GM12878 (cell line): ENCODE data around the gene ECHDC1. TPM values are rescaled to one million over a fixed set of nuclear protein-coding genes. Genes with fewer than 3 reads are reported as not detected.

ENCODE experiments used
- ATAC-seq: fragments of 200-7000 bp; cut with Tn5 transposase; 3 replicates; pipeline ENCODE4 v1.9.1; 2020; ENCODE audit warnings: mild to moderate bottlenecking, moderate library complexity
- BruUV-seq: library from RNA; stranded (reverse); fragments of 400-500 nt; replicated peaks from 2 replicates; lab custom pipeline; 2021; lab: Mats Ljungman, UMichigan
- CTCF ChIA-PET: fragments of 300-600 bp; sonication (Branson Sonifier 250); formaldehyde crosslinking; extraction: SDS; loops from one replicate; lab custom pipeline; 2021; ENCODE audit warnings: inconsistent platforms; lab: Yijun Ruan, JAX
- POLR2A ChIA-PET: fragments of 350-600 bp; formaldehyde crosslinking; extraction: SDS; loops from one replicate; lab custom pipeline; 2021; ENCODE audit warnings: inconsistent platforms; lab: Charles Lee
- RAD21 ChIA-PET: fragments of 300-600 bp; sonication (Branson Sonifier 250); formaldehyde crosslinking; loops from one replicate; lab custom pipeline; 2023; ENCODE audit warnings: antibody characterized with exemption; ENCODE audit not compliant: unreplicated experiment; lab: Charles Lee
- SMC1A ChIA-PET: fragments of 300-600 bp; sonication (Branson Sonifier 250); formaldehyde crosslinking; loops from one replicate; lab custom pipeline; 2023; ENCODE audit not compliant: unreplicated experiment, uncharacterized antibody; lab: Charles Lee
- DNase-seq: peaks from one replicate; pipeline ENCODE4 v3.0.0-alpha.2; 2011; ENCODE audit warnings: low read depth, low spot score
- FAIRE-seq: peaks from 3 replicates; lab custom pipeline; 2011; peaks lifted over from hg19 to GRCh38; lab: Jason Lieb, UNC
- H2AFZ ChIP-seq: 2 replicates; pipeline ENCODE4 v1.6.0; 2011; ENCODE audit warnings: low read depth, low read length, control low read depth; ENCODE audit not compliant: control insufficient read depth
- H3K27ac ChIP-seq: 2 replicates; pipeline ENCODE4 v1.5.1; 2011; ENCODE audit warnings: control low read depth; ENCODE audit not compliant: control insufficient read depth, insufficient read depth
- H3K27me3 ChIP-seq, 2 experiments: replicated peaks in 1 of 2; 2 replicates each; pipeline versions ENCODE4 v1.6.0 to v1.6.1; 2011; ENCODE audit warnings: low read length in 1 of 2; ENCODE audit not compliant: control insufficient read depth in 2 of 2, insufficient read depth in 2 of 2
- H3K36me3 ChIP-seq, 2 experiments: 2 replicates each; pipeline ENCODE4 v1.5.1; 2011; ENCODE audit warnings: low read length in 1 of 2; ENCODE audit not compliant: control insufficient read depth in 2 of 2, insufficient read depth in 2 of 2
- H3K4me1 ChIP-seq: 2 replicates; pipeline ENCODE4 v1.6.1; 2011; ENCODE audit warnings: mild to moderate bottlenecking, low read length, moderate library complexity, mixed read lengths; ENCODE audit not compliant: control insufficient read depth, insufficient read depth
- H3K4me2 ChIP-seq: 2 replicates; pipeline ENCODE4 v1.6.0; 2011; ENCODE audit warnings: control low read depth; ENCODE audit not compliant: control insufficient read depth, insufficient read depth
- H3K4me3 ChIP-seq: fragments of 200-600 bp; sonication (generic); 2 replicates; pipeline ENCODE4 v1.5.1; 2016
- H3K79me2 ChIP-seq: 2 replicates; pipeline ENCODE4 v1.6.0; 2011; ENCODE audit warnings: low read length; ENCODE audit not compliant: control insufficient read depth, insufficient read depth
- H3K9ac ChIP-seq: 2 replicates; pipeline ENCODE4 v1.8.0; 2011; ENCODE audit warnings: low read length, control low read depth, mixed read lengths; ENCODE audit not compliant: control insufficient read depth, insufficient read depth
- H3K9me3 ChIP-seq: replicated peaks from 3 replicates; pipeline ENCODE4 v1.5.1; 2011; ENCODE audit warnings: mild to moderate bottlenecking, low read length; ENCODE audit not compliant: control insufficient read depth, insufficient read depth
- H4K20me1 ChIP-seq: 2 replicates; pipeline ENCODE4 v1.6.0; 2011; ENCODE audit not compliant: control insufficient read depth, insufficient read depth
- ATF3 ChIP-seq: IDR thresholded peaks from 2 replicates; pipeline ENCODE4 v1.6.1; 2011; ENCODE audit warnings: low read depth, mild to moderate bottlenecking, low read length, moderate library complexity, borderline replicate concordance; ENCODE audit errors: extremely low read depth
- BCLAF1 ChIP-seq: fragments of 450-650 bp; IDR thresholded peaks from 2 replicates; pipeline ENCODE4 v1.6.1; 2017; ENCODE audit warnings: antibody characterized with exemption, mild to moderate bottlenecking, moderate library complexity
- CBFB ChIP-seq: IDR thresholded peaks from 2 replicates; pipeline ENCODE4 v1.6.1; 2016; ENCODE audit warnings: antibody characterized with exemption, low read depth
- FOXK2 ChIP-seq: fragments of 450-650 bp; IDR thresholded peaks from 2 replicates; pipeline ENCODE4 v1.6.1; 2017; ENCODE audit warnings: mild to moderate bottlenecking, moderate library complexity
- HCFC1 ChIP-seq: fragments of 150-350 bp; IDR thresholded peaks from 2 replicates; pipeline ENCODE4 v1.6.1; 2014; ENCODE audit warnings: low read length
- NBN ChIP-seq: fragments of 450-650 bp; IDR thresholded peaks from 2 replicates; pipeline ENCODE4 v1.6.1; 2016
- PAX8 ChIP-seq: fragments of 450-650 bp; IDR thresholded peaks from 2 replicates; pipeline ENCODE4 v1.6.1; 2017; ENCODE audit warnings: mild to moderate bottlenecking, moderate library complexity
- PML ChIP-seq: IDR thresholded peaks from 2 replicates; pipeline ENCODE4 v1.6.1; 2012; ENCODE audit warnings: low read length, inconsistent platforms
- RAD51 ChIP-seq: fragments of 450-650 bp; IDR thresholded peaks from 2 replicates; pipeline ENCODE4 v1.6.1; 2016; ENCODE audit warnings: moderate library complexity, mild to moderate bottlenecking, inconsistent platforms
- RB1 ChIP-seq: fragments of 450-650 bp; formaldehyde crosslinking; IDR thresholded peaks from 2 replicates; pipeline ENCODE4 v1.6.1; 2017; ENCODE audit warnings: mild to moderate bottlenecking, borderline replicate concordance
- RELA ChIP-seq: fragments of 450-650 bp; IDR thresholded peaks from 2 replicates; pipeline ENCODE4 v1.8.0; 2014; ENCODE audit warnings: borderline replicate concordance; ENCODE audit not compliant: partially characterized antibody
- SKIL ChIP-seq: fragments of 450-650 bp; IDR thresholded peaks from 2 replicates; pipeline ENCODE4 v1.6.1; 2017; ENCODE audit warnings: mild to moderate bottlenecking, low read depth, inconsistent platforms; ENCODE audit not compliant: poor library complexity, severe bottlenecking
- TAF1 ChIP-seq: IDR thresholded peaks from 2 replicates; pipeline ENCODE4 v1.6.1; 2011; ENCODE audit warnings: mild to moderate bottlenecking, low read depth, low read length, borderline replicate concordance
- YY1 ChIP-seq: IDR thresholded peaks from 2 replicates; pipeline ENCODE4 v1.6.1; 2011; ENCODE audit warnings: low read depth, mild to moderate bottlenecking, low read length
- ZBED1 ChIP-seq: IDR thresholded peaks from 2 replicates; pipeline ENCODE4 v1.6.1; 2016; ENCODE audit warnings: borderline replicate concordance
- WGBS: methylation state at CpG from one replicate; pipeline ENCODE4 v1.1.6; 2016; ENCODE audit warnings: low lambda C conversion rate; ENCODE audit not compliant: insufficient replicate concordance, insufficient coverage; ENCODE audit errors: missing lambda C conversion rate; 5-methylcytosine and 5-hydroxymethylcytosine counted together
- in situ Hi-C: fragments of 300-500 bp; cut with MboI; formaldehyde crosslinking; loops from 9 replicates; pipeline ENCODE4 v1.14.3; 2018; ENCODE audit warnings: mixed read lengths
- intact Hi-C: fragments of 100-400 bp; cut with micrococcal nuclease; formaldehyde crosslinking; loops from one replicate; pipeline ENCODE4 v1.14.2; 2022; ENCODE audit not compliant: unreplicated experiment
- polyA plus RNA-seq, 11 experiments: library from polyadenylated mRNA; depleted of rRNA in 4 of 11; unstranded in 6 of 11; stranded (reverse) in 5 of 11; fragments of >200 nt; fragmentation: Nextera tagmentation in 4 of 11; fragmentation: Illumina TruSeq in 1 of 11; extraction: Ambion mirVana in 4 of 11; extraction: Trizol in 1 of 11; gene quantifications; 1 replicate in 1 of 11; 2 replicates in 10 of 11; pipeline versions ENCODE4 v1.2.1 to v1.2.3, GENCODE V29; 2011 to 2016; ENCODE audit warnings: inconsistent platforms in 2 of 11, missing spikeins in 2 of 11, low read depth in 1 of 11
- total RNA-seq, 4 experiments: library from RNA; depleted of rRNA in 3 of 4; stranded (reverse); fragments of >200 nt in 3 of 4; fragmentation: Illumina TruSeq in 1 of 4; extraction: Trizol in 1 of 4; gene quantifications; 2 replicates each; pipeline versions ENCODE4 v1.2.1 to v1.2.3, GENCODE V29; 2013 to 2021
- TF ChIP-seq, protein P1 (sequence below): fragments of 450-650 bp; conservative IDR thresholded peaks from 2 replicates; pipeline ENCODE4 v1.6.1; 2017; ENCODE audit warnings: mild to moderate bottlenecking, moderate library complexity

Gene ECHDC1
- total and polyA plus RNA-seq, 10 of the 15 experiments (the other 5 are each of a cell fraction or from before 2014, with no cell fraction given), result 46.2 to 111 (median 70.7) TPM

- BruUV-seq, result no TSS peak
- peak; percentile 85 for ATAC-seq
- peak within 1 kb of the TSS; percentile 87 for H3K27ac ChIP-seq
- H3K27me3 ChIP-seq, result no peaks in the 10 kb centered on the region
- H3K4me3 ChIP-seq, result peak within 1 kb of the TSS; percentile 98
- no peaks in the 10 kb centered on the region for H3K9me3 ChIP-seq
- H3K9ac ChIP-seq, result peak within 1 kb of the TSS; percentile 92
- SMC1A ChIA-PET, result interaction anchor here (0.7 to 2.1 kb wide), 16 partner anchors 9 to 462 kb away, joined by 3 to 16 read pairs (median 3); partner anchors contain the start of gene ECHDC1
- H3K36me3 ChIP-seq, result no peaks in the 10 kb centered on the region
- H2AFZ ChIP-seq, result peak within 1 kb of the TSS; percentile 99
- peak within 1 kb of the TSS; percentile 91 for H3K4me2 ChIP-seq
- POLR2A ChIA-PET, result interaction anchor here (0.6 to 4.4 kb wide), 14 partner anchors 9 to 625 kb away, joined by 3 to 24 read pairs (median 4); no protein-coding TSS in a partner anchor
- RAD21 ChIA-PET, result interaction anchor here (0.6 to 1.9 kb wide), 21 partner anchors 10 to 905 kb away, joined by 3 to 19 read pairs (median 3); no protein-coding TSS in a partner anchor
- CTCF ChIA-PET, result interaction anchor here (0.6 to 3.8 kb wide), 33 partner anchors 9 to 1475 kb away, joined by 3 to 58 read pairs (median 4); partner anchors contain the start of genes ECHDC1 and NCOA7
- H3K4me1 ChIP-seq, result no peaks in the 10 kb centered on the region
- intact Hi-C loops (loop anchor here (2.0 kb wide), 2 partner anchors 24 to 76 kb away; partner anchors contain the start of gene ECHDC1), in situ Hi-C loops (no loop called here)
- peaks cover 43% of the 10 kb centered on the region for H3K79me2 ChIP-seq
- peak; percentile 75 for FAIRE-seq
- DNase-seq, result peak; percentile 55
- WGBS, result under 1% methylated on average over 40 of the region's 40 CpGs
- no peaks in the 10 kb centered on the region for H4K20me1 ChIP-seq
- TF ChIP-seq ZBED1 (no peak), BCLAF1 (0 out of 2 replicates have a peak, but pooled peaks have one; percentile 46), PML (0 out of 2 replicates have a peak, but pooled peaks have one; percentile 41), ATF3 (peak; percentile 72), CBFB (no peak), RAD51 (peak; percentile 89), SKIL (peak; percentile 49), PAX8 (no peak), FOXK2 (no peak), HCFC1 (no peak; the same call in 1 of the 2 replicates), YY1 (no peak), RELA (peak; percentile 53), RB1 (0 out of 2 replicates have a peak, but pooled peaks have one; percentile 66), NBN (peak; percentile 81; the same call in 1 of the 2 replicates), TAF1 (peak; percentile 61; the same call in 1 of the 2 replicates)
- TF ChIP-seq, protein P1, sequence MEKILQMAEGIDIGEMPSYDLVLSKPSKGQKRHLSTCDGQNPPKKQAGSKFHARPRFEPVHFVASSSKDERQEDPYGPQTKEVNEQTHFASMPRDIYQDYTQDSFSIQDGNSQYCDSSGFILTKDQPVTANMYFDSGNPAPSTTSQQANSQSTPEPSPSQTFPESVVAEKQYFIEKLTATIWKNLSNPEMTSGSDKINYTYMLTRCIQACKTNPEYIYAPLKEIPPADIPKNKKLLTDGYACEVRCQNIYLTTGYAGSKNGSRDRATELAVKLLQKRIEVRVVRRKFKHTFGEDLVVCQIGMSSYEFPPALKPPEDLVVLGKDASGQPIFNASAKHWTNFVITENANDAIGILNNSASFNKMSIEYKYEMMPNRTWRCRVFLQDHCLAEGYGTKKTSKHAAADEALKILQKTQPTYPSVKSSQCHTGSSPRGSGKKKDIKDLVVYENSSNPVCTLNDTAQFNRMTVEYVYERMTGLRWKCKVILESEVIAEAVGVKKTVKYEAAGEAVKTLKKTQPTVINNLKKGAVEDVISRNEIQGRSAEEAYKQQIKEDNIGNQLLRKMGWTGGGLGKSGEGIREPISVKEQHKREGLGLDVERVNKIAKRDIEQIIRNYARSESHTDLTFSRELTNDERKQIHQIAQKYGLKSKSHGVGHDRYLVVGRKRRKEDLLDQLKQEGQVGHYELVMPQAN, result peak; percentile 58
Observed at GRCh38 chr6:127266178-127266891, 77.1 kb downstream of the ECHDC1 start, which contains the start of gene RNF146. Gene RNF146, plus strand, starts transcription at chr6:127266864. Its CDS starts 13,475 bp downstream, at chr6:127280339.
